Testis (tissue), 2 donors: ENCODE measurements around the gene ATF5.

Experiments
- CTCF ChIP-seq, 3 experiments: fragments of 450-650 bp in 2 of 3; fragments of 200-600 bp in 1 of 3; sonication (generic) in 1 of 3; IDR thresholded peaks; one replicate each; pipeline ENCODE4 v1.5.1; 2016 to 2019; ENCODE audit warnings: antibody characterized with exemption in 3 of 3, mild to moderate bottlenecking in 2 of 3, moderate library complexity in 1 of 3
- POLR2A ChIP-seq: fragments of 450-650 bp; IDR thresholded peaks from one replicate; pipeline ENCODE4 v1.6.1; 2017; ENCODE audit warnings: antibody characterized with exemption, mild to moderate bottlenecking, moderate library complexity

GRCh38 chr19:49908480-49909420 lies 20.3 kb upstream of the ATF5 start:
- TF ChIP-seq CTCF (IDR thresholded peaks at IDR 0.05), result no peak
- no peak for TF ChIP-seq POLR2A
